Left cardiac atrium (tissue), 4 donors: ENCODE results near the gene OSBPL9. TPM values are rescaled to one million over a fixed set of nuclear protein-coding genes. Genes with fewer than 3 reads are reported as not detected.
A peak's percentile ranks its signal among the peaks of the same experiment; 100 is the strongest.

Experiments
- ATAC-seq, 2 donors: fragments of 200-7000 bp; cut with Tn5 transposase; one replicate each; pipeline ENCODE4 v1.9.1; 2020; ENCODE audit warnings: mild to moderate bottlenecking in 2 of 2, moderate library complexity in 2 of 2
- DNase-seq: peaks from one replicate; pipeline ENCODE4 v3.0.0-alpha.2; 2020
- intact Hi-C, 2 donors: fragments of 100-400 bp; cut with DNase I; formaldehyde crosslinking; loops; one replicate each; pipeline versions ENCODE4 v1.14.1 to v1.15.1; 2022 to 2023
- total RNA-seq, 2 donors: library from RNA; stranded (reverse); fragmentation: NEBNext Ultra II Directional; extraction: Animal tissue kit (Norgen Biotek cat#: 25700); gene quantifications; one replicate each; pipeline ENCODE4 v1.2.1, GENCODE V29; 2021
- donor health status: DM: no; HTN: yes; CAD: no.
- donor health status: DM: no; HTN: yes; CAD: no; lungs with severe emphysema.
- donor health status: DM: yes; HTN: yes; CAD: no.
- donor health status: Dilated cardiomyopathy.

OSBPL9 gene
- total RNA-seq, 2 donors from 2014 or later = 39.3 to 45.1 TPM

GRCh38 chr1:51745304-51745570 is 128.3 kb downstream of the OSBPL9 start:
- ATAC-seq = no peak
- intact Hi-C loops = no loop called here
- DNase-seq = no peak

- DNase-seq (no peak), ATAC-seq (no peak)
- intact Hi-C loops = no loop called here
These were observed 132.3 kb downstream of the OSBPL9 start for GRCh38 chr1:51749151-51749550.

- DNase-seq = no peak
- intact Hi-C loops = no loop called here
- peak in 1 of 2 donors; percentile 47 for ATAC-seq
These were observed 133.3 kb downstream of the OSBPL9 start for GRCh38 chr1:51750218-51750617.

- intact Hi-C loops = no loop called here
- ATAC-seq (no peak), DNase-seq (no peak)
These were observed 133.8 kb downstream of the OSBPL9 start for GRCh38 chr1:51750729-51751128.

- intact Hi-C loops = no loop called here
- no peak for DNase-seq
- ATAC-seq = no peak
These were observed 135.4 kb downstream of the OSBPL9 start for GRCh38 chr1:51752073-51752948.

GRCh38 chr1:51753969-51754368 is 137.1 kb downstream of the OSBPL9 start:
- intact Hi-C loops = no loop called here
- no peak for ATAC-seq

GRCh38 chr1:51754666-51755065 is 137.8 kb downstream of the OSBPL9 start:
- no peak for ATAC-seq
- intact Hi-C loops = no loop called here
- no peak for DNase-seq

More at GRCh38 chr1:51753969-51754368, 137.1 kb downstream of the OSBPL9 start:
- DNase-seq = no peak

GRCh38 chr1:51755437-51755836 is 138.5 kb downstream of the OSBPL9 start:
- no peak for DNase-seq
- intact Hi-C loops = no loop called here
- no peak for ATAC-seq

GRCh38 chr1:51756290-51756689 is 139.4 kb downstream of the OSBPL9 start:
- intact Hi-C loops = no loop called here
- ATAC-seq (no peak), DNase-seq (no peak)

GRCh38 chr1:51758310-51758709 is 141.4 kb downstream of the OSBPL9 start:
- intact Hi-C loops = no loop called here
- ATAC-seq = no peak
- DNase-seq = no peak

GRCh38 chr1:51760872-51761271 is 144.0 kb downstream of the OSBPL9 start:
- ATAC-seq (no peak), DNase-seq (no peak)
- intact Hi-C loops = loop anchor here in 1 of 2 donors (10.0 kb wide), 1 partner anchor 196 kb away; no protein-coding TSS in a partner anchor

- no peak for ATAC-seq
- DNase-seq = no peak
- intact Hi-C loops = loop anchor here in 1 of 2 donors (10.0 kb wide), 1 partner anchor 197 kb away; no protein-coding TSS in a partner anchor
These were observed 144.5 kb downstream of the OSBPL9 start for GRCh38 chr1:51761351-51761750.

GRCh38 chr1:51768971-51769588 is 152.2 kb downstream of the OSBPL9 start:
- DNase-seq (no peak), ATAC-seq (peak; percentile 76 to 77)
- intact Hi-C loops = loop anchor here in 1 of 2 donors (5.0 to 10.0 kb wide), 2 partner anchors 142 to 204 kb away; no protein-coding TSS in a partner anchor

- DNase-seq (no peak), ATAC-seq (no peak)
- intact Hi-C loops = no loop called here
These were observed 159.5 kb downstream of the OSBPL9 start for GRCh38 chr1:51776408-51776807.

- ATAC-seq (no peak), DNase-seq (no peak)
- intact Hi-C loops = no loop called here
These were observed 164.0 kb downstream of the OSBPL9 start for GRCh38 chr1:51780927-51781326.

- intact Hi-C loops = no loop called here
- DNase-seq = no peak
- ATAC-seq = peak; percentile 59 to 72
These were observed 168.1 kb downstream of the OSBPL9 start for GRCh38 chr1:51784997-51785421.

- no peak for DNase-seq
- ATAC-seq = no peak
- intact Hi-C loops = no loop called here
These were observed 172.0 kb downstream of the OSBPL9 start for GRCh38 chr1:51788938-51789337.

GRCh38 chr1:51789342-51789741 is 172.4 kb downstream of the OSBPL9 start:
- no peak for DNase-seq
- intact Hi-C loops = no loop called here
- ATAC-seq = no peak

GRCh38 chr1:51790385-51790784 is 173.5 kb downstream of the OSBPL9 start:
- DNase-seq = no peak
- ATAC-seq = no peak
- intact Hi-C loops = no loop called here

- no peak for DNase-seq
- no peak for ATAC-seq
- intact Hi-C loops = no loop called here
These were observed 175.0 kb downstream of the OSBPL9 start for GRCh38 chr1:51791888-51792287.

GRCh38 chr1:51792864-51793263 is 176.0 kb downstream of the OSBPL9 start:
- ATAC-seq (peak in 1 of 2 donors; percentile 25), DNase-seq (no peak)
- intact Hi-C loops = no loop called here
